NCI-H2196 (cell line): ENCODE measurements around the gene CORO7.
A peak's percentile ranks its signal among the peaks of the same experiment; 100 is the strongest.
"Not testable (repeated sequence)": the region's sequence is repeated elsewhere in the genome, so short reads cannot be mapped to it uniquely, and the experiment has no call there.

Experiments
- DNase-seq: peaks from one replicate; lab custom pipeline; 2025; ENCODE audit not compliant: unreplicated experiment; lab: John Stamatoyannopoulos, UW

CORO7 gene

DNA sequence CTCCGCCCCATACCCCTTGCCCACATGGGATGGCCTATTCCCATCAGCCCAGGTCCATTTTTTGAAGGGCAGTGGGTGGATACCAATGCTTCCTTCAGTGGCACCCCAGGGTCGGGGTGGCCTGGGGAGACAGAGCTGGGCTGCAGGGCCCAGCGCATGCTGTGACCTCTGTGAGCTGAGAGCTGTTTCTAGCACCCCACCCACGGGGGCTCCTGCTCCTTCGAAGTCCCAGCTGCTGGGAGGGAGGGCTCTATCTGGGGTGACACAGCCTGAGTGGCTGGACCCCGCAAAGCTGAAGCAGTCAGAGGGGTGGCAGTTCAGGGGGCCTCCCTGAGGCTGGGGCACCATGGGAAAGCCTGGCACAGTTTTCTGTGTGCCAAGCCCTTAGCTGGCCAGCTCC, 76.0 kb downstream of the CORO7 start:
- no peak for DNase-seq

DNA sequence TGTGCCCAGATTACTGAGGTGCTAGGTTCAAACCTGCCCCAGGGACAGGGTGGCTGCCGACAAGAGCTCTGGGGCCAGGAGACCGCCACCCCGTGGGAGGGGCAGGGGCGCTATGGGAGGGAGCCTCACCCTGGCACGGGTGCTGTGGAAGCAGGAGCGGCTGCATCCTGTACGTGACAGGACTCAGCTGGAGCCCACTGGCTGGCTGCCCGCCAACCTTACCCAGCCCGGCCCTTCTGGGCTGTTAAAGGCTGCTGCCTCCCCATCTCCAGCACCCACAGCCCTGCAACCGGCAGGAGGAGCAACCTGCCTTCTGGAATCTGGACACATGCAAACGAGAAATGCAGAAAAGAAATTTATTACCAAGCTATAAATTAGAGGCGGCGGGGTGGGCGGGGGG, 76.5 kb downstream of the CORO7 start:
- peak; percentile 23 for DNase-seq

DNA sequence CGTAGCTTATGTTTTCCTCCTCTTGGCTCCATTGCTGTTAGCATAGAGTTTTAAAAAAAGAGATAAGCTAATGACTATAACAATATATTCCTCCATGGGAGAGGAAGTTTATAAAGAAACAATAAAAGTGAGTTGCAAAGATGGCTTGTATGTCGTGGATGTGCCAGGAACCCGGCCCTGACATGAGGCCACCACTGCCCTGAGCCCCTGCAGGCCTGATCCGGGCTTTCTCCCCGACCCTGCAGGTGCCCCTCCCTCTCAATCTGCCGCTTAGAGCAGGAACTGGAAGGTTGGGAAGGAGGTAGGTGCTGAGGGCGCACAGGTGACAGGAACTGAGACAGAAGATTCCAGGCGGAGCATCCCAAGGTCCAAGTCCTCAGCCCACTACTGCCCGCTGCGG, 76.9 kb downstream of the CORO7 start:
- DNase-seq: no peak

DNA sequence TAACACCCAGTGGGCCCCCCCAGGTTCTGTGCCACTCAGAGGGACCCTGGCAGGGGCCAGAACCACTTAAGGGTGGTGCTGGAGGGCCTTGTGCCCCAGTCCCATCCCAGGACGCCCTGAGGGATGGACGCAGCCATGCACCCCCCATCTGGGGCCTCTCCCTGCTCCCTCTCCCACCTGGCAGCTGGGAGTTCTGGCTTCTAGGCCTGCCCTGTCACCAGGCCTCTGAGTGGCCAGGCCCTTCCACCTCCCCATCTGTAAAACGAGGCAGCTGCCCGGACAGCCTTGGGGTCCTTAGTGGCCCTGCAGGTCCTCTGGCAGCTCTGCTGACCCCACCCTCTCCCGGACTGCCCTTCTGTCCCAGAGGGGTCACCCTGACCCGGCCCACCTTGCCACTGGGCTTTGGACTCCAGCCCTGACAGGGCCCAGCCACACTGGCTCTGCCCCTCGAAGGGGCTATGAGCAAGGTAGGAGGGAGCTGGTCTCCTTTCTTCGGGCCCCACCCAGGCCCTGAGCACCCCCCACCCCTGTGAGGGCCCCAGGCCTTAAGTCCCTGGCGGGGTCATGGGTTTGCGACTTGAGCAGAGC, 77.6 kb downstream of the CORO7 start:
- no peak for DNase-seq

DNA sequence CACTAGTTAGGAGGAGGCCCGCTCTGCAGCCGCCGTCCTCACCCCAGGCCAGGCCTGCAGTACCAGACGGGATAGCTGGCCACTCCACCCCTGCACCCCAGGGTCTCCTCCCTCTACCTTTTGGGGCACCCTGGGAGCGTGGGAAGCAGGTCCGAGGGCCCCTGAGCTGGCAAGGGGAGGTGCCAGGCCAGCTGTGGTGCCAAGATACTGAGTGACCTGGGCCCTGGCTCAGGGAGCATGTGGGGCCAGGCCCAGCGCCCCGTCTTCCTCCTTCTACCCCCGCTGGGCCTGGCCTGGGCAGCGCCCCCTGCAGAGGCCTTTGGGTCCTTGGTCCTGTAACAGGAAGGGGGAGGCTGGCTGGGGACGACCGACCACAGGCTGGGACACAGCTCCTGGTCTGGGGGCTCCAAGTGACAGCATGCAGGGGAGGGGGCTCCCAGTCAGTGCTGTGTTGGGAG, 78.2 kb downstream of the CORO7 start:
- no peak for DNase-seq

DNA sequence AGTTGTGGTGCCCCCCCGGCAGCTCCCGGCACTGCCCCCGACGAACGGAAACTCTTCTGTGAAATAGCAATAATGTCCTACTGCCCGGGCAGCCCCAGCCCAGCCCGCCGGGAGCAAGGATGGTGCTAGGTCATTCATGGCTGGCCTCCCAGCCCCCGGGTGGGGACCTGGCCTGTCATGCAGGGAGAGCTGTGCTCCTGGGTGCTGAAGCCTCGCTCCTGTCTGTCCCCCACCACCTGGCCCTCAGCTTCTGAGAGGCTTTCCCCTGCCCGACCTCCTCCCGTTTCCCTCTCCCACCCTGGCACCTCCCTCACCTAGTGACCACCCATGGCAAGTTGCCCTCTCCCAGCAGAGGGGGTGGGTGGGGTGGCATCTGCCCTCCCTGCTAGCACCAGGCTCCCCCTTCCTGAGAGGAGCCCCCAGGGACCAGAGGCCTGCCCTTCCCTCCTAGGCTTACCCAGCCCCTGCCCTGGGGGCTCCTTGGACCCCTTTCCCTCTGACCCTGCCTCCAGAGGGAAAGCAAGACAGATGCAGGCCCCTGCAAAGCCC, 78.8 kb downstream of the CORO7 start:
- no peak for DNase-seq

DNA sequence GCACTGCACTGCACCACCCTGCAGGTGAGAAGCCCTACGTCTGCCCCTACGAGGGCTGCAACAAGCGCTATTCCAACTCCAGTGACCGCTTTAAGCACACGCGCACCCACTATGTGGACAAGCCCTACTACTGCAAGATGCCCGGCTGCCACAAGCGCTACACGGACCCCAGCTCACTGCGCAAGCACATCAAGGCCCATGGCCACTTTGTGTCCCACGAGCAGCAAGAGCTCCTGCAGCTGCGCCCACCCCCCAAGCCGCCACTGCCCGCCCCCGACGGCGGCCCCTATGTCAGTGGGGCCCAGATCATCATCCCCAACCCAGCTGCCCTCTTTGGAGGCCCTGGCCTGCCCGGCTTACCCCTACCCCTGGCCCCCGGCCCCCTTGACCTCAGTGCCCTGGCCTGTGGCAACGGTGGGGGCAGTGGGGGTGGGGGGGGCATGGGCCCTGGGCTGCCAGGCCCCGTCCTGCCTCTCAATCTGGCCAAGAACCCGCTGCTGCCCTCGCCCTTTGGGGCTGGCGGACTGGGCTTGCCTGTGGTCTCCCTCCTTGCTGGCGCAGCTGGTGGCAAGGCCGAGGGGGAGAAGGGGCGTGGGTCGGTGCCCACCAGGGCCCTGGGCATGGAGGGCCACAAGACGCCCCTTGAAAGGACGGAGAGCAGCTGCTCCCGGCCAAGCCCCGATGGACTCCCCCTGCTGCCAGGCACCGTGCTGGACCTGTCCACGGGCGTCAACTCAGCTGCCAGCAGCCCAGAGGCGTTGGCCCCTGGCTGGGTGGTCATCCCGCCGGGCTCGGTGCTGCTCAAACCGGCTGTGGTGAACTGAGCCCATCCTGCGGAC, 79.5 kb downstream of the CORO7 start:
- no peak for DNase-seq

DNA sequence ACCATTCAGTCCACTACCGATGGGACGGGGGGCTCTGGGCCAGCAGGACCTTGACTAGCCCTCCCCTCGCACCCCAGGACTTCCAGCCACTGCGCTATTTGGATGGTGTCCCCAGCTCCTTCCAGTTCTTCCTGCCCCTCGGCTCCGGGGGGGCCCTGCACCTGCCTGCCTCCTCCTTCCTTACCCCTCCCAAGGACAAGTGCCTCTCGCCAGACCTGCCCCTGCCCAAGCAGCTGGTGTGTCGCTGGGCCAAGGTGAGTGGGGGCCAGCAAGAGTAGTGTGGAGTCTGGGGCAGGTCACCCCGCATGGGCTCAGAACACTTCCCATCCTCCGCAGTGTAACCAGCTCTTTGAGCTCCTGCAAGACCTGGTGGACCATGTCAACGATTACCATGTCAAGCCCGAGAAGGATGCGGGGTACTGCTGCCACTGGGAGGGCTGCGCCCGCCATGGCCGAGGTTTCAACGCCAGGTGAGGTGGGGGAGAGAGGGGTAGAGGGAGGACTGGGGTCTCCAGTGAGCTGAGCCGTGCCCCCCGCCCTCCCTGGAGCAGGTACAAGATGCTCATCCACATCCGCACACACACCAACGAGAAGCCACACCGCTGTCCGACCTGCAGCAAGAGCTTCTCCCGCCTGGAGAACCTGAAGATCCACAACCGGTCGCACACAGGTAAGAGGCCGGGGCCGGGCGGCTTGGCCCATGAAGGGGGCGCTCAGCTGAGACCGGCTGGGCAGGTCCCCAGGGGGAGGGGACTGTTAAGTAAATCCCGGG, 81.5 kb downstream of the CORO7 start:
- DNase-seq: no peak

DNA sequence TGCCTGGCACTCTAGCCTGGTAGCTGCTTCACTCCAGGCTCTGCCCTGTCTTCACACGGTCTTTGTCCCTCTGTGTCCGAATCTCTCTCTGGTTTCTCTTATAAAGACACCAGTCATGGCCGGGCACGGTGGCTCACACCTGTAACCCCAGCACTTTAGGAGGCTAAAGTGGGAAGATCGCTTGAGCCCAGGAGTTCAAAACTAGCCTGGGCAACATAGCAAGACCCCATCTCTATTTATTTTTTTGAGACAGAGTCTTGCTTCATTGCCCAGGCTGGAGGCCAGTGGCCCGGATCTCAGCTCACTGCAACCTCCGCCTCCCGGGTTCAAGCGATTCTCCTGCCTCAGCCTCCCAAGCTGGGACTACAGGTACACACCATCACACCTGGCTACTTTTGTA, 82.7 kb downstream of the CORO7 start:
- DNase-seq: not testable (repeated sequence)

DNA sequence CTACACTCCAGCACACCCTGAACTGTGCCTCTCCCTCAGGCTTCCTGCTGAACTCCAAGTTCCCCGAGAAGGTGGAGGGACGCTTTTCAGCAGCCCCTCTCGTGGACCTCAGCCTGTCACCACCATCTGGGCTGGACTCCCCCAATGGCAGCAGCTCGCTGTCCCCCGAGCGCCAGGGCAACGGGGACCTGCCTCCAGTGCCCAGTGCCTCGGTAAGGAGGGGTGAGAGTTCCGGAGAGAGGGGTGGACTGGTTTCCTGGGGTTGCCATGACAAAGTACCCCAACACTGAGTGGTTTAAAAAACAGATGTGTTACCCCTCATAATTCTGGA, 83.1 kb downstream of the CORO7 start:
- DNase-seq: no peak

DNA sequence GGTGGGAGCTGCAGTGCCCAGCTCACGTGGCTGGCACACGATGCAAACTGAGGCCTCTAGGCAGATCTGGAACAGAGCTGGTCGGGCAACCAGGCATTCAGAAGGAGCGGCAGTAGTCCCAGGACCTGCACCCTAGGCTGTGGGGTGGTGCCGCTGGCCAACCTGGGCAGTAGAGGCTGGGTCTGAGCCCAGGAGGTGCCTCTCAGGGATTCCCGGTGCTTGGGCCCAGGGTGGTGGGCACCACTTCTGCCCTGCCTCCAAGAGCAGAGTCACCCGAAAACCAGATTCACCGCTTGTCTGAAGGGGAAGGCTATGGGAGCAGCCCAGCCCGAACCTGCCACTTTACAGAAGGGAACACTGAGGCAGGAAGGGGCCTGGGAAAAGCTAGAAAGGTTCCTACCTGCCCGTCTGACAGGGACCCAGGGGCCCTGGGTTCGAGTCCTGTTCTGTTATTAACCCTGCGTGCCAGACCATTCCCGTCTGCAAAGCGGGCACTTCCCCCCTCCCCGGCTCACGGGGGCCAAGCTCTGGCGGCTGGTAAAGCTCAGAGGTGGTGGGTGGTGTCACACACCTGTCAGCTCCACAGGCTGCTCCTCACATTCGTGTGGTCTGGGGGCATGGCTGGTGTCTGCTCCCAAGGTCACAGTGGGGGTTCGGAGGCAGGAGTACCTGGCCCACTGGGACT, 83.6 kb downstream of the CORO7 start:
- no peak for DNase-seq

DNA sequence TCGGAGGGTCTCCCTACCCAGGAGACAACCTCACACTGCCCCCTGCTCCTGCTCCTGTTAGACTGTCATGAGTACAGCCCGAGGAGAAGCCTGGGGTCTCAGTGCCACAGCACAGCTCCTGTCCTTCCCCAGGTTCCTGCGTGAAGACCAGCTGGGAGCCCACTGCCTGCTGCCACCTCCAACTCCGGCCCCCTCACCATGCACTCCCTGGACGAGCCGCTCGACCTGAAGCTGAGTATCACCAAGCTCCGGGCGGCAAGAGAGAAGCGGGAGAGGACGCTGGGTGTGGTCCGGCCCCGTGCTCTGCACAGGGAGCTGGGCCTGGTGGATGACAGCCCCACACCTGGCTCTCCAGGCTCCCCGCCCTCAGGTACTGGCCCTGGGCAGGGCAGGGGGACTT, 84.3 kb downstream of the CORO7 start:
- DNase-seq: no peak

DNA sequence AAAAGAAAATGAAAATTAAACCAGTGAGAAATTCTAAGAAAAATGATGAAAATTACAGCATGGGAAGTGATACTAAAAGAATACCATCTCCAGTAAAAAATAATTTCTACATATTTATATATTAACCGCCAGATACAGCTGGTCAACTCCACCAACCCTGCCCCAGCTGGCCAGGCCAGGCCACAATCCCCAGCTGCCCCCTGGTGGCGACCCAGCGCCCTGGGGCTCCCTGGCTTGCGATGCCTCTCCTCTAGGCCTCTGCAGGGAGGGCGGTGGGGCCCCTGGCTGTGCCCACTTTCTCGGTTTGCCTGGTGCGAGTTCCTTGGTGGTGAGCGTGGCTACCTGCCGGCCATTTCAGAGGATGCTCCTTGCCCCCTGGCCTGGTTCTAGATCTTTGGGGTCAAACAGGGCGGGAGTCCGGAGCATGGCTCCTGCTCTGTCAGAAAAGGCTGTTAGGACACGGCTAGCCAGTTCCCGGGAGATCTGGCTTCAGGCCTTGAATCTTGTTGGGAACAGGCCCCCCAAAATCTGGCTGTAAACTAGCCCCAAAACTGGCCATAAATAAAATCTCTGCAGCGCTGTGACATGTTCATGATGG, 86.0 kb downstream of the CORO7 start:
- DNase-seq: peak; percentile 74

DNA sequence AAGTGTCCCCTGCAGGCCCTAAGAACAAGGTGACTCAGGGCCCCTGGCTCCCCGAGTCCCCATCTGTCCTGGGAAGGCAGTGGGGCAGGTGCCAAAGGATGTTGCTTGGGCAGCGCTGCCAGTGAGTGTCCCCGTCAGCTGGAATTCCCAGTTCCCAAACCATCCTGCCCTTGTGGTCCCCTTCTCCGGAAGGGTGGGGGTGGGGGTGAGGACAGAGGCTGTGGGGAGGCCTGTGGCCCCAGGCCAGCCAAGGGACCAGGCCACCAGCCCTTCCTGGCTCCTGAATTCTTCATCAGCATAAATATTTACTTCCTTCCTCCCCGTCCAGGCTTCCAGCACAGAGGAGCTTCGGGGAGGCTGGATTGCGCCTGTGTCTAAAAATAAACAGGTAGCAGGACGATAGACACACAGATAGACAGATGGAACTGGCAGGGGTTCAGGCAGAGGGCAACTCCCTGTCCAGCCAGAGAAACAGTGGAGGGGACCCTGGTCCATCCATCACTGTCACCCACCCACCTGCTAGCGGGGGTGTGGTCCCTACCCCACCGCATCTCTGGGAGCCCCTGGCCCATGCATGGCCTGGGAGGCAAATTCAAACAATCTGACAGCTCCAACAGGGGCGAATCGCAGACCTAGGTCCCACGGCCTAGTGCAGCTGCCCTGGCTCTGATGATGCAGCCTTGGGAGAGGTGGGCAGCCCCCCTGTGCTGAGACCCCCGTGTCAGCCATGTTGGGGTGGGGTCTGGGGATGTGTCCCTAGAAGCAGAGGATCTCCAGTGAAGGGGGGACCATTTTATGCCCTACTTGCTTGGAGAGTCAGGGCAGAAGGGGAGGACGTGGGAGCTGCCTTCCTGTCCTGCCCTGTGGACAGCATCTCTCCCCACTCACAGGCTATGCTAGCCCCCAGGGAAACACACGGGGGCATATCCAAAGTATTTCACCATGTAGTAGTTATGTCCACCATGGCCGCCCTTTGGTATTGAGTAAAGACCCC, 87.3 kb downstream of the CORO7 start:
- no peak for DNase-seq

DNA sequence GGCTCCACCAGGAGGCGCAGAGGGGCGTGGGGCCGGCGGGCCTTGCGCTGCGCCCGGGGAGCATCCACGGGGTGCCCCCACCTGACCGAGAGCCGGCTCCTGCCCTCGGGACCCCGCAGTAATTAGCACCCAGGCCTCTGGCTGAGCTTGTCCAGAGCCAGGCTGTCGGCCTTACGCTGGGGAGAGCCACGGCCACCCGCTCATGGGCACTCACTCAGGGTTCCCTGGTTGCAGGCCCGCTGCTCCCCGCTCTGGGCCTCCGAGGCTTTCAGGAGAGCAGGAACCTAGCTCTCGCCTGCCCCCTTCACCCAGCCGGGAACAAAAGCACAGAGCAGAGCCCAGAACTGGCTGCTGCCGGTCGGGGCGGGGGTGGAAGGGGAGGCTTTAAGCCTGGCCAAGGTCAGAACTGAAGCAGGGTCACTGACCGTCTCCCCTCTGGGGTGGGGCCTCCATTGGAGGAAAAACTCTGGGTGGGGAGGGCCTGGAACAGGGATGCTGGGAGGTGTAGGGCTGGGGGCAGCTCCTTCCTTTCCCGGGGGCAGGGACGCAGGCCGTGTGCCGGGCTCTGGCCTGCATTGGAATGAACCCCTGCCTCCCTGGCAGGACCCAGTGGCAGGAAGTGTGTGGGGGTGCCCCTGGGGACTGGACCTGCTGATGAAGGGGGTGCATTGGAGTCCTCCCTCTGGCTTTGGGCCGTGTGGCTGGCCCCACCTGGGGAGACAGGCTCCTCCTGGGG, 88.2 kb downstream of the CORO7 start:
- no peak for DNase-seq

DNA sequence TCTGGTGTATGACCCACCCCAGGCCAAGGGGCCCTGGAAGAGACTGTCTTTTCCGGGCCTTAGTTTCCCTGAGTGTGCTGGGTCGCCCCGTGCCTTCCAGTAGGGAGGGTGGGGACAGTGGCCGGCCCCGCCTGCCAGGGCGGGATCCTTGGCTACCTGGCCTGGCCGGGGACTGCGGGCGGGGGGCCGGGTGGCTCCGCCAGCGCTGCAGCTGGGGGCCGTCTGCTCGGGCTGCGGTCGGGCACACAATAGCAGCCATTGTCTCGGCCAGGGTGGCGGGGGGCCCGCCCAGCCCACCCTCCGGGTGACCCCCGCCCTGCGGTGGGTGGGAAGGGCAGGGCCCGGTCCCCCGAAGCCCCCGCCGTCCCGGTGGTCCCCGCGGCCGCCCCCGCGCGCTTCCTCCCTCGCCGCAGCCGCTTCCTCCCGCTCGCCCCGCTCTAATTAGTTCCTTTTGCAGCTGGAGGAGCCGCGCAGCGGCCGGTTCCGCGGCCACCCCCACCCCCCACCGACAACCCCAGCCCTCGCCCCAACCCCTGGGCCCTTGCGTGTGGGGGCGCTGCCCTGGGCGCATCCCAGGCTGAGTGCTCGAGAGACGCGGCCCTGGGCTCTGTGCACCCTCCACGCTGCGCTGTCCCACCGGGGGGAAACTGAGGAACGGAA, 88.9 kb downstream of the CORO7 start:
- DNase-seq: no peak

DNA sequence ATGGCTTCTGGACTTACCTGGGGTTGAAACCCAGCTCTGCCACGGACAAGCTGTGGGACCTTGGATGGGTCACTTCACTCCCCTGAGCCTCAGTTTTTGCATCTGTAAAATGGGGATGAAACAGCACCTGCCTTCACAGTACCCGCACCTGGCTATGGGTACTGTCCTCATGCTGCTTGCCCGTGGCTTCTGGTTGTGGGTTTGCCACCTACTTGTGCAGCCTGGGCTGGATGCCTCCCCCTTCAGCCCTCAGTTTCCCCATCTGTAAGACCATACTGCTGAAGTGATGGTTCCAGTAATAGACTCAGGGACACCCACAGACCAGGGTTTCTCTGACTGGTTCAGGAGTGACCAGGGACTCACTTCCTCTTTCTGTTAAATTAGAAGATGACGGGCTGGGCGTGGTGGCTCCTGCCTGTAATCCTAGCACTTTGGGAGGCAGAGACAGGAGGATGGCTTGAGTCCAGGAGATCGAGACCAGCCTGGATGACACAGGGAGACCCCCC, 91.1 kb downstream of the CORO7 start:
- DNase-seq: no peak
